HepG2 (cell line): ENCODE data around the gene CGREF1. TPM values are rescaled to one million over a fixed set of nuclear protein-coding genes. Genes with fewer than 3 reads are reported as not detected.
A peak's percentile ranks its signal among the peaks of the same experiment; 100 is the strongest.

Experiments used
- ETS1 ChIP-seq: sonication (generic); formaldehyde crosslinking; IDR thresholded peaks from 2 replicates; pipeline ENCODE4 v1.4.0; 2020; ENCODE audit warnings: missing genetic modification reagents
- GABPA ChIP-seq, 2 experiments: IDR thresholded peaks; 2 replicates each; pipeline ENCODE4 v1.6.1; 2011 to 2016; ENCODE audit warnings: low read depth in 2 of 2, low read length in 1 of 2, missing biosample characterization in 1 of 2, missing genetic modification characterization in 1 of 2
- HDAC6 ChIP-seq: fragments of 200-600 bp; sonication (generic); IDR thresholded peaks from 2 replicates; pipeline ENCODE4 v1.7.0; 2017; ENCODE audit warnings: mild to moderate bottlenecking, antibody characterized with exemption, low read length, low read depth
- HNRNPLL ChIP-seq: fragments of 200-400 bp; formaldehyde crosslinking; IDR thresholded peaks from 2 replicates; pipeline ENCODE4 v1.6.1; 2017; ENCODE audit warnings: mild to moderate bottlenecking, low read depth, low read length; ENCODE audit not compliant: poor library complexity, severe bottlenecking
- KIAA2018 ChIP-seq: sonication (generic); formaldehyde crosslinking; IDR thresholded peaks from 2 replicates; pipeline ENCODE4 v1.5.0; 2020; ENCODE audit warnings: mild to moderate bottlenecking, missing genetic modification reagents, borderline replicate concordance
- PAXIP1 ChIP-seq: sonication (generic); formaldehyde crosslinking; conservative IDR thresholded peaks from 2 replicates; pipeline ENCODE4 v1.4.0; 2020; ENCODE audit warnings: mild to moderate bottlenecking, missing genetic modification reagents, moderate library complexity
- PCBP1 ChIP-seq: fragments of 200-400 bp; formaldehyde crosslinking; IDR thresholded peaks from 2 replicates; pipeline ENCODE4 v1.6.1; 2017; ENCODE audit warnings: mild to moderate bottlenecking, low read depth, low read length, borderline replicate concordance
- PRPF4 ChIP-seq: fragments of 200-400 bp; formaldehyde crosslinking; IDR thresholded peaks from 2 replicates; pipeline ENCODE4 v1.6.1; 2016; ENCODE audit warnings: low read length, low read depth; ENCODE audit not compliant: poor library complexity, severe bottlenecking
- RFXANK ChIP-seq: IDR thresholded peaks from 2 replicates; pipeline ENCODE4 v1.6.1; 2016
- SNAPC5 ChIP-seq: sonication (generic); formaldehyde crosslinking; IDR thresholded peaks from 2 replicates; pipeline ENCODE4 v1.8.1; 2023; ENCODE audit warnings: mild to moderate bottlenecking, missing genetic modification reagents, borderline replicate concordance
- TFDP1 ChIP-seq: IDR thresholded peaks from 2 replicates; pipeline ENCODE4 v1.6.1; 2016; ENCODE audit warnings: missing compliant biosample characterization, missing genetic modification reagents, borderline replicate concordance
- ZBTB7A ChIP-seq: sonication (generic); formaldehyde crosslinking; IDR thresholded peaks from 2 replicates; pipeline ENCODE4 v1.8.0; 2022; ENCODE audit warnings: mild to moderate bottlenecking, missing genetic modification reagents
- ZNF549 ChIP-seq: sonication (generic); formaldehyde crosslinking; IDR thresholded peaks from 2 replicates; pipeline ENCODE4 v1.5.0; 2020; ENCODE audit warnings: missing genetic modification reagents
- ZNF720 ChIP-seq: sonication (generic); formaldehyde crosslinking; IDR thresholded peaks from 2 replicates; pipeline ENCODE4 v1.4.0; 2020; ENCODE audit warnings: missing genetic modification reagents
- polyA plus RNA-seq, 8 experiments: library from polyadenylated mRNA; depleted of rRNA in 3 of 8; stranded (reverse) in 7 of 8; unstranded in 1 of 8; fragments of >200 nt; fragmentation: Illumina TruSeq in 4 of 8; extraction: Trizol in 4 of 8; gene quantifications; 2 replicates each; pipeline versions ENCODE4 v1.2.1 to v1.2.3, GENCODE V29; 2011 to 2016; ENCODE audit warnings: low read depth in 4 of 8, missing spikeins in 1 of 8, mixed read lengths in 1 of 8; ENCODE audit not compliant: insufficient read depth in 1 of 8
- total RNA-seq, 5 experiments: library from RNA; depleted of rRNA; stranded (reverse); fragments of >200 nt; fragmentation: Illumina TruSeq; extraction: Trizol; gene quantifications; 2 replicates each; pipeline ENCODE4 v1.2.3, GENCODE V29; 2016; ENCODE audit warnings: low read depth in 1 of 5

CGREF1 gene
- total and polyA plus RNA-seq, 2 of the 13 experiments (the other 11 are each of a cell fraction or from before 2014, with no cell fraction given), result 13.9 to 23.4 TPM

GRCh38 chr2:27086090-27086723 is 32.7 kb downstream of the CGREF1 start (continued):
- no peak; the same call in 1 of the 2 replicates for TF ChIP-seq PAXIP1 (CRISPR knock-in tag)
- no peak for TF ChIP-seq ZNF720 (CRISPR knock-in tag)
- peak; percentile 36 for TF ChIP-seq HNRNPLL
- TF ChIP-seq HDAC6, result no peak
- no peak for TF ChIP-seq PRPF4
- peak; percentile 91; the same call in 1 of the 2 replicates for TF ChIP-seq ETS1 (CRISPR knock-in tag)
- peak; percentile 21; the same call in 1 of the 2 replicates for TF ChIP-seq ZBTB7A (CRISPR knock-in tag)
- no peak for TF ChIP-seq KIAA2018 (CRISPR knock-in tag)
- peak; percentile 98 for TF ChIP-seq TFDP1
- peak; percentile 88 for TF ChIP-seq RFXANK (CRISPR knock-in tag)
- TF ChIP-seq SNAPC5 (CRISPR knock-in tag), result no peak
- TF ChIP-seq ZNF549, result no peak
- no peak for TF ChIP-seq GABPA (IDR thresholded peaks at IDR 0.05; ENCODE audit: low read depth, low read length)
- no peak for TF ChIP-seq GABPA (CRISPR knock-in tag; IDR thresholded peaks at IDR 0.05; ENCODE audit: low read depth)
- TF ChIP-seq PCBP1, result no peak
